Measurements from ENCODE around the gene NAA15. TPM values are rescaled to one million over a fixed set of nuclear protein-coding genes. Genes with fewer than 3 reads are reported as not detected.
A peak's percentile ranks its signal among the peaks of the same experiment; 100 is the strongest.
"Not testable (repeated sequence)": the region's sequence is repeated elsewhere in the genome, so short reads cannot be mapped to it uniquely, and the experiment has no call there.

NAA15 gene
- total RNA-seq = 36.5 TPM
- long read RNA-seq, full-length matches to known transcripts = 12 of 22 reads
- long read RNA-seq, partial matches to known transcripts = 5 of 22 reads
- long read RNA-seq, other reads (novel, unspliced or antisense) = 5 of 22 reads

GRCh38 chr4:139301113-139301820 is at the start of gene NAA15:
TSS of gene NAA15 (plus strand) at chr4:139301505. CDS start at chr4:139301778, 273 bp downstream.
- intact Hi-C loops (cut with DNase I) = loop anchor here (2.0 kb wide), 3 partner anchors 124 to 272 kb away; partner anchors contain the start of gene ELF2
- DNase-seq (ENCODE audit: missing footprints) (peak; percentile 98), ATAC-seq (peak; percentile 98)

- intact Hi-C loops (cut with DNase I) = no loop called here
- DNase-seq (ENCODE audit: missing footprints) (no peak), ATAC-seq (no peak)
Observed at GRCh38 chr4:139253046-139253445, 48.3 kb upstream of the NAA15 start.

GRCh38 chr4:139253713-139254112 is 47.6 kb upstream of the NAA15 start:
- intact Hi-C loops (cut with DNase I) = no loop called here
- no peak for ATAC-seq

DNA sequence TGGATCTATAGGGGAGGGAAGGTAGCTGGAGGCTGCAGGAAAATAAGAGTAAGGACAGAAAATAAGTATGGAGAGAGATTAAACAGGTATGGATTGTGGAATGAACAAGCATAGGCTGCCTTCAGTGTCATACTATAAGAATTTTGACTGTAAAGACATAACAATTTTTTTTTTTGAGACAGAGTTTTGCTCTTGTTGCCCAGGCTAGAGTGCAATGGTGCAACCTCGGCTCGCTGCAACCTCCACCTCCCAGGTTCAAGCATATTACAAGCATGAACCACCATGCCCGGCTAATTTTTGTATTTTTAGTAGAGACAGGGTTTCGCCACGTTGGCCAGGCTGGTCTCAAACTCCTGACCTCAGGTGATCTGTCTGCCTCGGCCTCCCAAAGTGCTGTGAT is 45.7 kb upstream of the NAA15 start:
- intact Hi-C loops (cut with DNase I); ATAC-seq; DNase-seq (ENCODE audit: missing footprints): not testable (repeated sequence)

More at GRCh38 chr4:139253713-139254112, 47.6 kb upstream of the NAA15 start:
- no peak for DNase-seq (ENCODE audit: missing footprints)

DNA sequence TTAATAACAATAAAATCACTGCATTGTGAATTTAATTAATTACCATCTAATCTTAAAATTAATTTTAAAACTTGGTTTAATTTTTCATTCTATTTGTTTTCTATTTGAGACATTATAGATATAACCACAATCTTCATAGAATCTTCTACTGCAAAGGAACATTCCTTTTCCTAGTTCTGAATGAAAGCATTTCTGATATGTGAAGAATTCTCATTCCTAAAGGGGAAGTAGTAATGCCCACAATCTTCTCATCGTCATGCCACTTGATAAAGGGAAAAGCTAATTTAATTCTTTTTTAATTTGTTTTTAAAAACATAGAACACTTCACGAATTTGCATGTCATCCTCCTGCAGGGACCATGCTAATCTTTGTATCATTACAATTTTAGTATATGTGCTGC is 45.0 kb upstream of the NAA15 start:
- ATAC-seq = no peak
- no peak for DNase-seq (ENCODE audit: missing footprints)
- intact Hi-C loops (cut with DNase I) = no loop called here

DNA sequence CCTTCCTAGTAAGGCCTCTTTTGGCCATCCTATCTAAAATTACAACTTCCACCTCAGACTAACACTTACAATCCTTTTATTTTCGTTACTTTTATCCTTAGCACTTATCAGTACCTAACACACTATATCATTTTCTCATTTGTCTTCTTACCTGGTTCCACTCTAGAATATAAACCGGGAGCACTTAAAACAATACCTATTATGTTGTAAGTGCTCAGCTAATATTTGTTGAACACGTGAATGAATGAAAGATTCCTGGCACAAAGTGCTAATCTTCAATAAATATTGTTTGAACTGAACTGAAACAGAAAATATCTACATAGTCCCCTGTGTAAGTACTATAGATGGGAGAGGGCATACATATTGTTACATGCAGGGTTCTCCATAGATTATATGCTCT is 35.7 kb upstream of the NAA15 start:
- no peak for ATAC-seq
- intact Hi-C loops (cut with DNase I) = no loop called here
- DNase-seq (ENCODE audit: missing footprints) = no peak

DNA sequence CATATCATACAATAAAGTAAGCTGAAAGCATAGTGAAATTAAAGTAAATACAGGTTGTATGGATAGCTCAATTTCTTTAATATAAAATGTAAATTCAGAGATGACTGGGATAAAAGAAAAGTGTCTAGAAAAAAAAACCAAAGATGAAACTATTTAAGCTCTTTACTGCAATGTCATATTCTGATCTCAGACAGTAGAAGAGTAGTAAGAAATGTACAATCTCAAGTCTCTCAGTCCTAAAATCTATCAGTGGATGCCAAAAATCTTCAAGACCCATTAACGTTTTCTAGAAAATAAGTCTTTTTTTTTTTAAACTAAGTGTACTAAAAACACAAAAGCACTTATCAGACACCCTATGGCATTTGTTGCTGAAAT is 35.1 kb upstream of the NAA15 start:
- DNase-seq (ENCODE audit: missing footprints) = no peak
- no peak for ATAC-seq
- intact Hi-C loops (cut with DNase I) = no loop called here

- intact Hi-C loops (cut with DNase I) = no loop called here
- DNase-seq (ENCODE audit: missing footprints) (peak; percentile 86), ATAC-seq (peak; percentile 89)
Observed at GRCh38 chr4:139266583-139267257, 34.6 kb upstream of the NAA15 start.

DNA sequence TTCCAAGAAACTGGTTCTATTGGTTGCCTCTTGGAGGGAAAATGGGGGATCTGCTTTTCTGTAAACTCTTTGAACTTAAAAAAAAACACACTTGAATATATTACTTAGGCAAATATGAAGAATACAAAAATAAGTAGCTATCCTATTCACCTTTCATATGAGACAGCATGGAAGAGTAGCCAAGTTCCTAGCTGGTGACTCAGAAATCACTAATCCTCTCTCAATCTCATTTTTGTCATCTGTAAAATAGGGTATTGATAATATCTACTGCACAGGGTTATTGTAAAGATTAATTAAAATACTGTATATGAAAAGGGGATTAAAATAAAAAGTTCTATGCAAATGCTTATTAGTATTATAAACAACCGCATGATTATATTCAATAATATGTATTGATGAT is 34.0 kb upstream of the NAA15 start:
- intact Hi-C loops (cut with DNase I) = no loop called here
- DNase-seq (ENCODE audit: missing footprints) = no peak
- no peak for ATAC-seq

DNA sequence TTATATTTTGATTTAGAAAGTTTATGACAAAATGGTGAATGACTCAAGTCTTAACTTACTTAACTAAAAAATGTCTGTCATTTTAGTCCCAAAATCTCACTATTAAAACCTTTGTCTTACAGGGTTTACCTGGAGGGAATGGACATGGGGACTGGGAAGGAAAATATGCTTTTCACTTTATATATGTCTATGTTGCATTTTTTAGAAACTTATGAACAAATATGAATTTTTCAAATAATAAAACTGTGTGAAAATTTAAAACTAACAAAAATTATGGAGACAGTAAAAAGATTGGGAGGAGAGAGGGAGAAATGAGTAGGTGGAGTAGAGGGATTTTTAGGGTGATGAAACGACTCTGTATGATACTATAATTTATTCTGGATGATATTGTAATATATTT is 27.5 kb upstream of the NAA15 start:
- ATAC-seq = no peak
- DNase-seq (ENCODE audit: missing footprints) = no peak
- intact Hi-C loops (cut with DNase I) = no loop called here

GRCh38 chr4:139274790-139275189 is 26.5 kb upstream of the NAA15 start:
- ATAC-seq (no peak), DNase-seq (ENCODE audit: missing footprints) (no peak)
- intact Hi-C loops (cut with DNase I) = no loop called here

GRCh38 chr4:139275281-139275735 is 26.0 kb upstream of the NAA15 start:
- DNase-seq (ENCODE audit: missing footprints) = no peak
- intact Hi-C loops (cut with DNase I) = no loop called here
- no peak for ATAC-seq

DNA sequence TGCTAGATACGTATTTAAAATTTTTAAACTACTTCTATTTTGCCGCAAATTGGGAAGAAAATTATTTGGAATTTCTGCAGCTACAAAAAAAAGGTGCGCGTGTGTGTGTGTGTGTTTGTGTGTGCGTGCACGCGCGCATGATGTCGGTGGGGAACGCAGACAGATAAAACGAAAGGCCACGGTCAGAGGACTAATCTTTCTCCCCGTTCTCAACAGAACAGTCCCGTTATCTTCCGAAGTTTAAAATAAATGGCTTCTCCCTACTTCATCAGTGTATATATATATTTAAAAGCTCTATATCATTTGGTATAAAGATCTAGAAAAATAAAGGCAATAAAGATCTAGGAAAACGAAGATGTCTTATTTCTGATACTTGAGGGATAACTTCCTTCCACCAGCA is 22.8 kb upstream of the NAA15 start:
- no peak for ATAC-seq
- intact Hi-C loops (cut with DNase I) = no loop called here
- no peak for DNase-seq (ENCODE audit: missing footprints)

DNA sequence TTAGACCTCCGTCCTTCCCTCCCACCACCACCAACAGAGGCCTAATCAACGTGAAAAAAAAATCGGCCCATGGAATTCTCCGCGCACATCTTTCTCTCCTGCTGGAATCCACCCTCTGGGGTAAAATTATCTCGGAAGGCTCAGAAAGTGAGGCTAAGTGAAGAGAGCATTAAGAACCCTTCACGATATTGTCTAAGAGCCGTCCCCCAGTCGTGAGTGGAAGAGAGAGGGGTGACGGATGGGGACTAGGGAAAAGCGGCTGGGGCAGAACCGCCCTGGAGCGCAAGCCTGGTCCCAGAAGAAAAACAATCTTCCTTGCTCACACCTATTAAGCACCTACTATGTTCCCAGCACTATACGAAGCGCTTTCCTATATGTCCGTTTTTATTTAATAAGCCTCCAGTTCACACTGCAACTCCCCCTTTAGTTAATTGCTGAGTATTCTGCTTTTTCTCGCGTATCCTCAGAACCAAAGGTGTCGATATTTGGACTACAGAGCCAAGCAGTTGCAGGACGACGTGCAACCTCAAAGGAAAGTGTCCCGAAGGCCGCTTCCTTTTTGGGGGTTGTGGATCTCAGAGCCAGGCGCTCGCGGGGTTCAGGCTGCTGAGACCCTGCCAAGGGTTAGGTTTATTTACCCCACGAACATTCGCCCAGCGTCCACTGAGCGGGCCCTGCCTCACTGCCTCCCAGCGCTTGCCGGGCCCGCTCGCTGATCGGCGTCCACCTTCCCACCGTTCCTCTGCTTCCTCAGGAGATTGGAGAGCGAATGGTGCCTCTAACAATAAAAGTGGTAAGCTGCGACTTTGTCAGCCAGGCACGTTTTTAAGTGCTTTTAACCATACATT is 22.2 kb upstream of the NAA15 start:
- DNase-seq (ENCODE audit: missing footprints) (no peak), ATAC-seq (no peak)
- intact Hi-C loops (cut with DNase I) = no loop called here

DNA sequence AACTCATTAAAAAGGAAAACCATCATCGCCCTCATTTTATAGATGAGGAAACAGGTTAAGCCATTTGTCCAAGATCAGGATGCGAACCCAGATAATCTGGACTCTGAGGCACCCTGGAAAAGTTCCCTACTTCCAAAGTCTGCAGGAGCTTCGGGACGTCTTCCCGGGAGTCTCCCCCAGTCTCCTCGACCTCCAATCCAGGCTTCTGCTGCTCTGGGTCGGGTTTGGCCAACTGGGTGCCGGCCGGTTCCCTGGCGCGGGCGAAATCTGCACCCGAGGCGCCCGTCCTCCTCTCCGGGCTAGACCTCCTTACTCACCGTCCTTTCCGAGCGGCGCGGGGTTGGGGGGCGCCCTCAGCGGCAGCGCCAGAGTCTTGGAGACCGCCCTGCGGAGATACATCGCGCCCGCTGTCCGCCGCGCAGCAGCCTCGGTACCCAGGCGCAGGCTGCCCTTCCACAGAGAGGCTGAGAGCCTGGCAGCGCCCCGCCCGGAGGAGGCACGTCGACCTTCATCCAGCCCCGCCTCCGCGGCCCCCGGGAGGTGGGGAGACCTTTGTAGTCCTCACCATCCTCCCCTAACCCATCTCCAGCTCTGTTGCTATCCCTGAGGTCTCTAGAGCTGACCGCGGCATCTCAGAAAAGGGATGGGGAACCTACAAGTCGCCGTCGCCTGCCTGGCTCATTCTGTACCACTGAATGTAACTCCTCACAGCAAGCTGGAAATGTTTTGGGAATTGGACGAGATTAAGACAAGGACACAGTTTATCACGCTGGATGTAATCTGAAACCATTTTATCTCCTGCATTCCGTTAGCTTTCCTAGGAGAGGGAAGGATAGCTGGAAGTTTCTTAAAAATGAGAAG is 21.3 kb upstream of the NAA15 start, which contains the start of gene MGARP:
Gene MGARP (minus strand): TSS at position 466 of the 861 bp plus-strand sequence. CDS start 67 bp downstream, at position 399.
- DNase-seq (ENCODE audit: missing footprints) (peak; percentile 69), ATAC-seq (peak; percentile 62)
- intact Hi-C loops (cut with DNase I) = no loop called here

- DNase-seq (ENCODE audit: missing footprints) (no peak), ATAC-seq (no peak)
- intact Hi-C loops (cut with DNase I) = no loop called here
Observed at GRCh38 chr4:139282065-139282720, 19.1 kb upstream of the NAA15 start.

DNA sequence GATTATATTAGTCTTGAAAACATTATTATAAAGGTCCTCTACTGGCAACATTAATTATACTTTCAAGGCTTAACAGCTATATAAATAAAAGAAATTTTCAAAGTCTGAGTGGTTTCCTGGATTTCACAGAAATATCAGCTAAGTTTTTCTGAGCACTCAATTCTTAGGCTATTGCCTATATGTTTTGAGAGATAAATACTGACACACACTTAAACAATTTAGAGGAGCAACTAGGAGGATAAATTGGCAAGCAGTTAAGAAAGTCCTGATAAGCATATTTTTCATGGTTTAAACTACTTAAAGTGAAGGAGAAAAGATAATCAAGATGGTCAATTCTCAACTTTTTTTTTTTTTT is 18.6 kb upstream of the NAA15 start:
- intact Hi-C loops (cut with DNase I) = no loop called here
- no peak for DNase-seq (ENCODE audit: missing footprints)
- no peak for ATAC-seq

GRCh38 chr4:139286186-139286698 is 15.1 kb upstream of the NAA15 start:
- intact Hi-C loops (cut with DNase I) = no loop called here
- no peak for ATAC-seq
- no peak for DNase-seq (ENCODE audit: missing footprints)
